ENCODE measurements around the gene SPEG.

Gene SPEG

DNA sequence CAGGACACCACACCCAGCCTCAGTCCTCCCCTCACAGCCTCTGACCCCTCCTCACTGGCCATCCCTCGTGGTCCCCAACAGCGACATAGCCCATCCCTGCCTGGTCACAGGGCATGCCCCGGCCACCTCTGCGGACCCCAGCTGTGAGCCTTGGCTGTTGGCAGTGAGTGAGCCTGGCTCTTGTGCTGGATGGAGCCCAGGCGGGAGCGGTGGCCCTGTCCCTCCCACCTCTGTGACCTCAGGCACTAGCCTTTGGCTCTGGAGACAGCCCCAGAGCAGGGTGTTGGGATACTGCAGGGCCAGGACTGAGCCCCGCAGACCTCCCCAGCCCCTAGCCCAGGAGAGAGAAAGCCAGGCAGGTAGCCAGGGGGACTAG, 8.6 kb upstream of the SPEG start:
- peak; percentile 27 for DNase-seq

DNA sequence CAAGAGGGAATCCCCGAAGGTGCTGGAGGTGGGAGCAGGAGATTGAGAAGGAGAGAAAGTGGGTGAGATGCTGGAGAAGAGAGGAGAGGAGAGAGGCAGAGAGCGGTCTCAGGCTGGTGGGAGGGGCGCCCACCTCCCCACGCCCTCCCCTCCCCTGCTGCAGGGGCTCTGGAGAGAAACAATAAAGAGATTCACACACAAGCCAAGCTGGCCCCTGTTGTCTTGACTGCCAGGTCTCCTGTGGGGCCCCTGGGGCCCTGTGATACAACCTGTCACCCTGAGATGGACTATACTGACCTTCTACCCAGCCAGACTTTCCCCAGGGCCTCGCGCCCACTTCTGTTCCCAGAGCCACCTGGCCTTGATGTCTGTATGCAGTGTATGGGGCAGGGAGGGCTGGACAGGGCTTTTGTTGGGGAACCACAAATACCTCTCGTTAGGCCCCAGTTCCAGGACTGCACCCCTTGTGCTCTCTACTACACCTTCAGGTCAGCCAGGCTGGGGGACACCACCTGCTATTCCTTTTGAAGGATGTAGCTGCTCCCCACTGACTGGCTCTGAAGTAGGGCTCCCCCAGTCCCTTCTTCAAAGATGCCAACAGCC, 8.0 kb upstream of the SPEG start:
- peak; percentile 13 for DNase-seq

DNA sequence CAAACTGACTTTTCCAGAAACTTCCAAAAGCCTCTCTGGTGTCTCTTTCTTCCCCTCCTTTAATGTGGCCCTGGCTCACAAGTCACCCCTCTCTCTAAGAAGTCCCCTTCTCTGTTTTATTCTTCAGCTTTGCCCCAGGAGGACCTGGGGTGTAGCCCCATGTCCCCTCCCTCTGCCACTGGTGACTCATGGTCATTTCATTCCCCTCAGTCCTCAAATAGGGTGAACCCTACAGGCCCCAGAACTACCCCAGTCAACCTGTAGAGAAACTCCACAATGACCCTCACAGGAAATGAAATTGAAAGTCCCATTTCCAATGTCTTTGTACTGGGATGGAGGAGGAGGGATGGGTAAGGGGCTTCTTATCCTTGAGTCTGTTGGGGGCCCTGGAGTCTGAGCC, 6.2 kb upstream of the SPEG start:
- DNase-seq, result peak; percentile 30

DNA sequence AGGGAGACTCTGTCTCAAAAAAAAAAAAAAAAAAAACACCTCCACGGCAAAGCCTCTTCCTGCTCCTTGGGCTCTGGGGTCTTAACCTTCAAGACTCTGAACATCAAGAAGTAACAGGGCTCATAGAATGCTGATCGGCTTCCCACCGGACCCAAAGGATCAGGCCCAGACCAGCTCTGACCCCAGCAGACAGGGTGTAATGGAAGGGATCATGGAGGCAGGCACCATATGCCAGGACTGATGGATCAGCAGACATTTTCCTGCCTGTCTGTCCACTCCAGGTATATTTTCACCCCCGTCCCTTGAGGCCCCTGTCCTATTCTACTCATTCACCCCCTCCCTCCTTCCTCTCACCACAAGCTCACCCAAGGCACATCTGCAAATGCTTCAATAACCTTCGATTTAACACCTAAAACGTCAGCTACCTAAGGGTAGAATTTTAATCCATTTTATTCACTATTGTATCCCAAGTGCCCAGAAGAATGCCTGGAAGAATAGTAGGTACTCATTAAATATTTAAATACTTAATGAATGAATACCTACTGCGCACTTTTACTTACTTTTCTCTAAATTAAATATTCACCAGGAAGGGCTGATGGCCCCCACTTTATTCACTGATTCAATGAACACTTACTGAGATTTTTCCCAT, 4.6 kb upstream of the SPEG start:
- DNase-seq, result peak; percentile 12

DNA sequence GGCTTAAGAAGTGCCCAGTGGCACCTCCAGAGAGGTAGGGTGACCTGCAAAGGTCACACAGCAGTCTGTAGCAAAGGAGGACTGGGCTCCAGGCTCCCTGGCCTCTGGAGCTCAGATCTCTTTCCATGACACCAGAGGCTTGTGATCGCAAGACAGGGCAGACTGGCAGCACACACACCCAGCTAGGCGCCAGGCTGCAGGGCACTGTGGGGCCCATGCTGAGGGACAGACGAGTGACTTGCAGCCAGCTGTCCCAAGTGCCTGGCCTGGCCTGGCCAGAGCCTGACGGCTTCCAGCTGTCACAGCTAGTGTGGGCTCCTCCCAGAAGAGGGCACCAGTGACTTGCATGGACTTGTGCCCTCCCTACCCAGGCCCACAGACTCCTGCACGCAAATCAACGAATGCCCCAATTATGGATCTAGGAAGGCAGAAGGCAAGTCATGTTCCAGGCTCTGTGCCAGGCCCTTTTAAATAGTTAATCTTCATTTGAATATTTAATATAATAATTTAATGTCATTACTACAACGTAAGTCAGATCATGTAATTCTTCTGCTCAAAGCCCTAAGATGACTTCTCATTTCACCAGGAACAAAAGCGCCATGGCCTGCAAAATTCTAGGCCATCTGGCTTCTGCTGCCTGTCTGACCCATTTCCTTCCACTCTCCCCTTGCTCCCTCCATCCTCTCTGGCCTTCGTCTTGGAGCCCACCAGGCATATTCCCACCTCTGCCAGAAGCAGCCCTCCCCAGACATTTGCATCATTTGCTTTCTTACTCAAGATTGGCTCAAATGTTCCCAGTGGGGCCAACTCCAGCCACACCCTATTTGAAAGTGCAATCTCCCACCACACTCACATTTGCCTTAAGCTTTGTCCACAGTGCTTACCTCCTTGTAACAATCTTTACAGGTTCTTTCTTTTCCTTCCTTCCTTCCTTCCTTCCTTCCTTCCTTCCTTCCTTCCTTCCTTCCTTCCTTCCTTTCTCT, 3.7 kb upstream of the SPEG start:
- peak; percentile 59 for DNase-seq

DNA sequence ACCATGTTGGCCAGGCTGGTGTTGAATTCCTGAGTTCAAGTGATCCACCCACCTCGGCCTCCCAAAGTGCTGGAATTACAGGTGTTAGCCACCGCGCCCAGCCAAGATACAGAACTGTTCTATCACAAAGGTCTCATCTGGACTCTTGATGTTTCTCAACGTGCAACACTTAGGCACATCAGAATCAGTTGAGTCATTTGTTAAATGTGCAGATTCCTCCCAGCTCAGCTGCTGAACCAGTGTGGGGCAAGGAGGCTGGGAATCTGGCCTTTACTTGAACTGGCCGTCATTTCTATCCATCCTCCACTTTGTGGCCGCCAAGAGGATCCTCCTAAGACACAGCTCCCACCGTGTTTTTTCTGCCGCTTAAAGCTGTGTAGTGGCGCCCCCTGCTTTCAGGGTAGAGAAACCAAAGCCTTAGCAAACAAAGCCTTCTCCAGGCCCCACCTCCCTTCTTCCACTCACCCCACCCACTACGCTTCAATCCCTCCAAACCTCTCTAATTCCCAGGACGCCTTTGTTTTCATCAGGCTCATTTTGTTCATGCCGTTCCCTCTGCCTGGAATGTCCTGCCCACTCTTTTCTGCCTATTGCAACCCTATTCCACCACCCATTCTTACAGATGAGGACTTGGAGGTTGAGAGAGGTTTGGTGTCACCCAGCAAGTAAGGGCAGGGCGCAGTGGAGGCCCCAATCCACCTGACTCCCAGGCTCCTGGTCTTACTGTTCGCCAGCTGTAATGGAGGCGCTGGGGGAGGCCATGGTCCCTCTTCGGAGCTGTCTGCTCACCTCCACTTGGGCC, 776 bp upstream of the SPEG start:
- DNase-seq, result peak; percentile 37

DNA sequence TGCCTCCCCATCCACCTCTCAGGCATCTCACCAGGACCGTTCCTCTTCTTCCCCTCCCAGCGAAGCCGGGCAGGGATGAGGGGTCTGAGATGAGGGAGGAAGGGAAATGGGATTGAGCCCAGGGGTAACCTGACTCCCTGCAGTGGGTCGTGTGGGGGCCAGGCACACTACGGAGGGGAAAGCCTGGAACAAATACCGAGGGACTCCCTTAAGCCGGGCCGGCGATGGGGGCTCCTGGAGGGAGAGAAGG, 250 bp upstream of the SPEG start:
- no peak for DNase-seq

DNA sequence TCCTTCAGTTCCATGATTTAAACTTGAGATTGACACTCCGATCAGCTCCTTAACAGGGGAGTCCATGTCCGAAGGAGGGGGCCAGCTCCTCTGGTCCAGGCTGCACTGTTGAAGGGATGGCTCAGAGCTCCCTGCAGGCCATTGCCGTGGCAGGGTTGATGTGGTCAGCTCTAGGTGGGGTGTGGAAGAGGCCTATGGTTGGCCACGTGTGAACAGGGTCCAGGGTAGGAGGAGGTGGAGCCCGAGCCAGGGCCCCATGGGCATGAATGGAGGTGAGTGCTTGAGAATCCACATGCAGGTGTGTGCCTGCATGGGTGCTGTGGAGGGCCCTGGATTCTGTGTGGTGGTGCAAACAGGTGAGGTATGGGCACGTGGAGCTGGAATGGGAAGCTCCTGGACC, 1.1 kb downstream of the SPEG start:
- DNase-seq, result peak; percentile 42

DNA sequence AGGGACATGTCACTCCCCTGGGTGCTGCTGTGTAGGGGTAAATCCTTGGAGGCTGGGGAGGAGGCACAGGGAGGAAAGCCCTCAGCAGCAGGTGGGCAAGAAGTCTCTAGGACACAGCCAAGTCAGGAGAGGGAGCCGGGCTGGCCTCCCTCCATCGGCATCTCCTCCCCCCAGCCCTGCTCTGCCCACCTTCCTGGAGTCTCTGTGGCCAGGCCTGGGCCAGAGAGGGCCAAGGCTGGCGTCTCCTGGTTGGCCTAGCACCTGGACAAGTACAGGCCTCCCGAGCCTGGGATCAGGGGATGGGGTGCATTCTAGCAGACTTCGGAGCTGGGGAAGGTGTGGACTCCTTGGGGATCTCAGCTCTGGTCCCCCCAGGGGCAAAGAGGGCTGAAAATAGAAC, 1.8 kb downstream of the SPEG start:
- peak; percentile 30 for DNase-seq

DNA sequence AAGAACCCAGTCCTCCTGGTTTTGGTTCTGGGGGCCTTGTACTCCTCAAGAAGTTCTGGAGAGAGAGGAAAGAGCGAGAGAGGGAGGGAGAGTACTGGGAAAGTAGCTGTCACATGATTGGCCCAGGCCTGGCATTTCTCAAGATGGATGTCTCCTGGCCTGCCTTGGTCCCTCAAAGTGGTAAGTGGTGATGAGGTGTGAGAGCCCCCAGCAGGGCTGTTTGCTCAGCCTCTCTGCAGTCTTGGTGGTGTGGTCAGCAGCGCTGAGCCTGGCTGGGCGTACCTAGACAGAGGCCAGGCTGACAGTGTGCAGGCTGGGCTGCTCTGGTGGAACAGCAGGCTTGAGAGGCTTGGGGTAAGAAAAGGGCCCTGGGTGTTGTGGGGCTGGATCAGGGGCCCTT, 2.5 kb downstream of the SPEG start:
- no peak for DNase-seq

DNA sequence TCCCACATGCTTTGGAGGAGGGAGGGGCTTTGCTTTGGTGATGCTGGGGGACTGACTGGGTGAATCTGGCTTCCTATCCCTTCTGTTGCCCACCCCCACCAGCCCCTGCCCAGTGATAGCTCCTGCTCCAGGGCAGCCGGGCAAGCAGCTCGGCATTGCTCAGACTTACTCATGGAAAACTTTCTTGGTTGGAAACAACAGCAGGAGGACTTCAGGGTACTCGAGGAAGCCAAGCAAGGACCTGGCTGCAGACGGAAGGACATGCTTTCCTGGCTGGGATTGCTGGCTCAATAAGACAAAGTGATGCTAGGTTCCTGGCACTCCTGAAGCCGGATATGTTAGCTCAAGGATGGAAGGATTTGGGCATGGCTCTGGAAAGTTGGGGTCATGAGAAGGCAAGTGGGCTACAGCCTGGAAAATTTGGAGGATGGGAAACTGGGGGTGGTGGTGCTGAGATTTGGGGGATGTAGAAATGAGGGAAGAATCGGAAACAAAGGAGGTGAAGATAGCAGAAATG, 3.1 kb downstream of the SPEG start:
- no peak for DNase-seq

DNA sequence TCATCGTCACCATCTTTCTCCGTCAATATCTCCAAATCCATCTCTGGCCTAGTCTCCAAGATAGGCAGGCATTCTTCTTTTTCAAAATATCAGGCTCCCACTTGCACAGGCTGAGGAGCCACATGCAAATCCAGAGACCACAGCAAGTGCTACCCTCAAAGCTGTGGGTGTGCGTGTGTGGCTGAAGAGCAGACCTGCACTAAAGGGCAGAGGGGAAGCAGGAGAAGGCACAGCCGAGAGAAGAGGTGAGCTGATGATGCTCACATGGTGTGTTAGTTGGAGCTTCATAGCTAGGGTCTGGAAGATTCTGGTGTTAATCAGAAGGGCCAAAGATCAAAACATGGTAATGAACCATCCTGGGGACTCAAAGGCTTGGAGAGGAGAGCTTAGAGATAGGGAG, 3.8 kb downstream of the SPEG start:
- no peak for DNase-seq

DNA sequence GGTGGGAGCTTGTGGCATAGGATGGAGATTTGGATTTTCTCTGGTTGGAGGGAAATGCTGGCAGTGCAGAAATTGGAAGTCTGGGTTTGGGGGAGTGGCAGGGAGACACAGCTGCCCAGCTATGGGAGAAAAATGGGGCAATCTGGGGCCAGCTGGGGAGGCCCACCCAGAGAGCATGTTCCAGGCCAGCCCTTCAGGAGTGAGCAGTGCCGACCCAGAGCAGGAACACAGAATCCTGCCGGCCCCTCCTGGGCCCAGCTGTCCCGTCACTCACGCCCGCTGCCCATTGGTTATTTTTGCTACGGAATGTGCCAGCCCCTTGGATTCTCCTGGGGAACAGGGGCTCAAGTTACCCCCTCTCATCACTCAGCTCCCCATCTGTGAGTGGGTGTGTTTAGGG, 4.9 kb downstream of the SPEG start:
- DNase-seq, result peak; percentile 72

DNA sequence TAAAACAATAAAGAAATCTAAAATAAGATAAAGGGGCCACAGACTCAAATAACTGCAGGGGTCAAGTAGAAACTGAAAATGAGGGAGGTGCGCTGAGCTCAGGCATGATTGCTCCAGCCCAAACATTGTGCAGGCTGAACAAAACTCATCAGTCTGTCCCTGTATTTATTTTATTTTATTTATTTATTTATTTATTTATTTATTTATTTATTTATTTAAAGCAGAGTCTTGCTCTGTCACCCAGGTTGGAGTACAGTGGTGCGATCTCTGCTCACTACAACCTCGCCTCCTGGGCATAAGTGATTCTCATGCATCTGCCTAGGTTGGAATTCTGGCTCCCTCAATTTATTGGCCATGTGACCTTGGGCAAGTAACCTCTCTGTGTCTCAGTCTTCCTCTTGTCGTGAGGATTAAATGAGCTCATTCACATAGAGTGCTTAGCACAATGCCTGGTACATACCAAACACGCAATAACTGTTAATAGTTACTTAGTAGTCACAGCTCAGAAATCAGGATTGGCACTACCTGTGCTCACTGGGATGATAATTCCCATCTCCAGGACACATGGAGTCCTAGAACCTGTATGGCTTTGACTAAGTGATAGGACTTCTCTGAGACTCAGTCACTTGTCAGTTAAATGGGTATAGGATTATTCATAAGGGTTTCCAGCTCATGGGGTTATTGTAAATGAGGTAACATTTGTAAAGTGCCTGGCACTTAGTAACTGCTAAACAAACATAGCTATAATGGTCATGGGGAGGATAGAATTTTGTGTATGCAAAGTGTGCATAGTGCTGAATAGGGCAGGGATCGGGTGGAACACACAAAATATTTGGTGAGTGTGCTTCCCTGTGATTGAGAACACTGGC, 6.0 kb downstream of the SPEG start:
- no peak for DNase-seq

DNA sequence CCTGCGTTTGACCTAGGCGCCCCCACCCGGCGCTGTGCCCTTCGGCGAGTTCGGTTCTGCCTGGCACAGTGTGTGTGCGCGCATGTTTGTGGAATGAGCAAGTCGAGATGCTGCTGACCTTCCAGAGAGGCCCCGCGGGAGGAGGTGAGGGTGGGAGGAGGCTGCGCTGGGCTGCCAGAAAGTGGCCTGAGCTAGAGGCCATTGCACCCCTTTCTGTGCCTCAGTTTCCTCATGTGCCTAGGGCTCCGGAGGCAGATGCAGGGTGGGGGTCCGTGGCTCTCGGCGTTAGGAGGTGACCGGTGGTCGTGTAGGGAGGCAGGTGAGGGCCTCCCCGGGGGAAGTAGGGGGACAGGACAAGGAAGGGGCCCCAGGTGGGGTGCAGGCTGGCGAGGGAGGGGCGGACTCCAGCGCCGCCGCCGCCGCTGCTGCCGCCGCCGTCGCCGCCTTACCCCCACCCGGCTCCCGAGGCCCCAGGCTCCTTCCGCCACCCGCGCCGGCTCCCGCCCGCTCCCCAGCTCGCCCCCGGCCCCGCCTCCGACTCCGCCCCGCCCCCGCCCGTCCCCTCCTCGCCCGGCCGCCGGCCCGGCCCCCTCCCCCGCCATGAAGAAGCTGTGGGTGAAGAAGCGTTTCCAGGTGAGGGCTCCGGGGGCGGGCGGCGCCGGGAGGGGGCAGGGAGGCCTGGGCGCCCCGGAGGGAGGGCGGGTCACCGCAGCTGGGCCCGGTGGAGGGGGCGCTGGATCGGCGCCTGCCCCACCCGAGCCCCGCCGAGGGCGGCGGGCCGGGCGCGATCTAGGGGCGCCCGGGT, 7.0 kb downstream of the SPEG start:
- peak; percentile 77 for DNase-seq

DNA sequence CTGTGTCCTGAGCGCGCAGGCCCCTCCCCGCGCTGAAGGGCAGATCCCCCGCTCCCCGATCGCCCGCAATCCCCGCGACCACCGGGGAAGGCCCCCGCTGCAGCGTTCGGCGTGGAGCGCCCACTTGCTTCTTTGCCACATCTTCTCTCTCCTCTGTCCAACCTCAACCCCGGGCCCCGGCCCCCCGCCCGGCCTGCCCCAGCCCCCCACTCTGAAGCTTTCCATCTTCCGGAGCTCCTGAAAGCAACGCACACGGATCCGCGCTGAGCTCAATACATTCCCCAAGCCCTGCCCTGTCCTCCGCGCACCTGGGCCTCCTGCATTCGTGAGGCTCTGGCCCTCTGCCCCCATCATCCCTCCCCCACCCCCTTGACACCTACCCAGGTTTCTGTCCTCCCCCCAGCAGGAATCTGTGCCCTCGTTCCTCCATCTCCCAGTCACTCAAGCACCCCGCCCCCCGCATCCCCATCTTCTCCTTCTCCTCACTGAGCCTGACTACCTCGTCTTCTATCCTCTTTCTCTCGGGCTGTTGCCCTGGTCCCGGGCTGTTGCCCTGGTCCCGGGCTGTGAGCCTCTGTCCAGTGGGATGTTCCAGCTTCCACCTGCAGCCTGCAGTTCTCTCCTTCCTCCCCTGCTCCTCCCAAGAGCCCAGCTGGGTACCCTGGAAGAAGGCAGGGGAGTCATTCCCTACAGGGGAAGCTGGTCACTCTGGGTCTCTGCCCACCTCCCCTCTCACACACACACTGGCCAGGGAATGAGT, 7.8 kb downstream of the SPEG start:
- no peak for DNase-seq

DNA sequence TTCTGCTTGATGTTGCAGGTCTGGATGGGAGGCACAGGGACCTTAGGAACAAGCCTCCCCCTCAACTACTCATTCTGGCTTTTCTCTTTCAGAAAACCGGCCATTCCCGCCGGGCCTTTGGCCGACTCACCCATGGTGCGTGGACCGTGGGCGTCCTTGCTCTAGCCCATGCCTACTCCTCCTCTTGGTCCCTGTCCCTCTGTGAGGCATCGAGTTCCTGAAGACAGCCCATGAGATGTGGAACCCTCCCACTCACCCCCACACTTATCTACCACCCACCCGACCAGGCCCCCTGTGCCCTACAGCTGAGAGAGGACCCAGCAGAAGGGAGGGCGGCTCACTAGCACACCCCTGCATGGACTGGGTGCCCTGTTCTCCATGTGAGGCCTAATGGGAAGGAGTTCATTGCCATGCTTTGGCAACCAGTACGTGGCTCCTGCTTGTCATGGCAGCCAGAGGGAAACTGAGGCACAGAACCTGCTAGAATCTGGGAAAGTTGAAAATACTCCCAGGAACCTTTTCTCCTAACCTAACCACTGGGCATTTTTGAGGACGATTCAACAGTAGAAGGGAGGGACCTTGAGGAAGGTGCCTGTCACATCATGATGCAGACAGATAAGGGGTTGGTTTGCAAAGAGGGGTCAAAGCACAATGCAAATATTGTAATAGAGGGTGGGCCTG, 8.5 kb downstream of the SPEG start:
- no peak for DNase-seq

DNA sequence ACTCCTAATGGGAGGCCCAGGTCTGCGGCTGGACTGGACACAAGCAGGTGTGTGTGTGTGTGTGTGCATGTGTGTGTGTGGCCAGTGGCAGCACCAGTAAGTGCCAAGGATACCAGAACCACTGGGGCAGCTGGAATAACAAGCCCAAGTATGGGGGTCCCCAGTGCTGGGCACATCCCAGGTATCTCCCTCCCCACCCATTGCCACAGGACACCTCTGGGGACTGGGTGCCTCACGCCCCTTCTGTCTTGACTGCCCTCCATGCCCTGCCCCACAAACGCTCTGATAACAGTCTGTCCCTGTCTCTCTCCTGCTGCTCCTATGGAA, 9.0 kb downstream of the SPEG start:
- DNase-seq, result no peak

DNA sequence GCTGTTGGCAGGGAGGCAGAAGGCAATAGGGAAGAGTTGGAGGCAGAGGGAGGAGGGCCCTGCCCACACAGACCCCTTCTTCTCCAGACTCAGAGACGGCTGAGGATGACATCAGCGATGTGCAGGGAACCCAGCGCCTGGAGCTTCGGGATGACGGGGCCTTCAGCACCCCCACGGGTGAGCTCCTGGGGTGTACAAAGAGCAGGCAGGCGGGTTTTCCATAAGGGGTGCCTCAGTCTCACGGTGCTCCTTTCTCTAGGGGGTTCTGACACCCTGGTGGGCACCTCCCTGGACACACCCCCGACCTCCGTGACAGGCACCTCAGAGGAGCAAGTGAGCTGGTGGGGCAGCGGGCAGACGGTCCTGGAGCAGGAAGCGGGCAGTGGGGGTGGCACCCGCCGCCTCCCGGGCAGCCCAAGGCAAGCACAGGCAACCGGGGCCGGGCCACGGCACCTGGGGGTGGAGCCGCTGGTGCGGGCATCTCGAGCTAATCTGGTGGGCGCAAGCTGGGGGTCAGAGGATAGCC, 10.0 kb downstream of the SPEG start:
- no peak for DNase-seq

DNA sequence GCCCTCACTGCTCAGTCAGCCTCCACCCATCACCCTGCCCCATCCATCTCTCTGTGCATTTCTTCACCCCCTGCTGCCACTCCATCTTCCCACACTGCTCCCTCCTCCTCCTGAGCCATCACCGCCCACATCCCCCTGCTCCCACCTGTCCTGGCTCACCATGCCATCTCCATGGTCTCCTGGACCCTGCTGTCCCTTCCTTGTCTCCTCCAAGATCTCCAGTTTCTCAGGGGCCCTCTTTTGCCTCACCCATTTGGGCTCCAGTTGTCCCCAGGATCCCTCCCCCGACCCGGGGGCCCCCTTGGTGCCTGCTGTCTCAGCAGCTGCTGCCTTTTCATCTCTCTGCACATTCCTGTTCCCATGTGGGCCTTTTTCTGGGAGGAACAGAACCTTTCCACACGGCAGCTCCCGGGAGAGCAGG, 10.6 kb downstream of the SPEG start:
- DNase-seq, result no peak
